Endothelial cell of umbilical vein (primary cell): ENCODE measurements around the gene CRTAP. TPM values are rescaled to one million over a fixed set of nuclear protein-coding genes. Genes with fewer than 3 reads are reported as not detected.
A peak's percentile ranks its signal among the peaks of the same experiment; 100 is the strongest.

Experiments used
- BruUV-seq: library from RNA; stranded (reverse); fragments of 400-500 nt; replicated peaks from 2 replicates; lab custom pipeline; 2021; lab: Mats Ljungman, UMichigan
- CTCF ChIA-PET: fragments of 300-600, 350-600 bp; sonication (Branson Sonifier 250); formaldehyde crosslinking; loops from one replicate; lab custom pipeline; 2021; ENCODE audit warnings: antibody characterized with exemption, inconsistent platforms; lab: Charles Lee
- POLR2A ChIA-PET: fragments of 300-600, 350-600 bp; sonication (Branson Sonifier 250); formaldehyde crosslinking; loops from one replicate; lab custom pipeline; 2021; ENCODE audit warnings: antibody characterized with exemption, inconsistent platforms; lab: Charles Lee
- DNase-seq: peaks from one replicate; pipeline ENCODE4 v3.0.0-alpha.2; 2011; ENCODE audit warnings: low read depth, low spot score
- FAIRE-seq: peaks from 2 replicates; lab custom pipeline; 2011; peaks lifted over from hg19 to GRCh38; lab: Jason Lieb, UNC
- H2AFZ ChIP-seq: 2 replicates; pipeline ENCODE4 v1.6.0; 2012; ENCODE audit warnings: low read depth, low read length, control low read depth, inconsistent platforms
- H3K27ac ChIP-seq: 2 replicates; pipeline ENCODE4 v1.5.1; 2011; ENCODE audit warnings: low read depth, mild to moderate bottlenecking, control low read depth, low read length, moderate library complexity; ENCODE audit not compliant: insufficient read depth
- H3K27me3 ChIP-seq, 2 experiments: 2 replicates each; pipeline versions ENCODE4 v1.6.0 to v1.6.1; 2011; ENCODE audit warnings: low read length in 2 of 2, mixed read lengths in 1 of 2; ENCODE audit not compliant: control insufficient read depth in 2 of 2, insufficient read depth in 2 of 2
- H3K36me3 ChIP-seq, 2 experiments: 2 replicates in 1 of 2; 3 replicates in 1 of 2; pipeline ENCODE4 v1.5.1; 2011; ENCODE audit warnings: low read length in 2 of 2, mild to moderate bottlenecking in 1 of 2, moderate library complexity in 1 of 2; ENCODE audit not compliant: control insufficient read depth in 2 of 2, insufficient read depth in 2 of 2; ENCODE audit errors: extremely low read depth in 1 of 2
- H3K4me1 ChIP-seq: 3 replicates; pipeline ENCODE4 v1.5.1; 2011; ENCODE audit warnings: mild to moderate bottlenecking, low read length; ENCODE audit not compliant: control insufficient read depth, insufficient read depth; ENCODE audit errors: extremely low read depth
- H3K4me2 ChIP-seq: 2 replicates; pipeline ENCODE4 v1.6.1; 2011; ENCODE audit warnings: low read length, control low read depth, mixed read lengths; ENCODE audit not compliant: insufficient read depth
- H3K4me3 ChIP-seq, 3 experiments: fragments of 200-600 bp in 1 of 3; sonication (generic), shearing (Covaris generic) in 1 of 3; replicated peaks in 1 of 3; 2 replicates each; pipeline ENCODE4 v1.5.1; 2011 to 2016; ENCODE audit warnings: control low read depth in 3 of 3, low read length in 3 of 3, mild to moderate bottlenecking in 2 of 3, inconsistent platforms in 1 of 3, low read depth in 1 of 3, moderate library complexity in 1 of 3; ENCODE audit not compliant: insufficient read depth in 1 of 3
- H3K79me2 ChIP-seq: 2 replicates; pipeline ENCODE4 v1.6.0; 2012; ENCODE audit warnings: low read length, inconsistent platforms; ENCODE audit not compliant: control insufficient read depth, insufficient read depth
- H3K9ac ChIP-seq: replicated peaks from 2 replicates; pipeline ENCODE3; 2011; ENCODE audit warnings: low read length, control low read depth; ENCODE audit not compliant: insufficient read depth; ENCODE audit errors: extremely low read depth
- H3K9me1 ChIP-seq: replicated peaks from 3 replicates; pipeline ENCODE4 v1.6.0; 2011; ENCODE audit warnings: mild to moderate bottlenecking, low read length; ENCODE audit not compliant: control insufficient read depth, insufficient read depth; ENCODE audit errors: extremely low read depth
- H3K9me3 ChIP-seq: replicated peaks from 2 replicates; pipeline ENCODE4 v1.5.1; 2012; ENCODE audit warnings: low read length, inconsistent platforms; ENCODE audit not compliant: control insufficient read depth, insufficient read depth
- H4K20me1 ChIP-seq: replicated peaks from 2 replicates; pipeline ENCODE3; 2011; ENCODE audit warnings: mild to moderate bottlenecking, low read length; ENCODE audit not compliant: control insufficient read depth, insufficient read depth; ENCODE audit errors: extremely low read depth
- CTCF ChIP-seq, 2 donors: IDR thresholded peaks; 1 replicate in 1 of 2; 2 replicates in 1 of 2; pipeline ENCODE4 v1.5.1; 2011; ENCODE audit warnings: low read length in 2 of 2, mild to moderate bottlenecking in 2 of 2, moderate library complexity in 2 of 2, control low read depth in 1 of 2, inconsistent platforms in 1 of 2, low read depth in 1 of 2; ENCODE audit not compliant: insufficient read depth in 1 of 2; ENCODE audit errors: extremely low read depth in 1 of 2
- EZH2 ChIP-seq: IDR thresholded peaks from 2 replicates; pipeline ENCODE4 v1.6.1; 2012; ENCODE audit warnings: borderline replicate concordance, low read depth, mild to moderate bottlenecking, moderate library complexity, low read length, inconsistent platforms; ENCODE audit not compliant: severe bottlenecking
- FOS ChIP-seq: IDR thresholded peaks from 2 replicates; pipeline ENCODE4 v1.6.1; 2011; ENCODE audit warnings: mild to moderate bottlenecking, low read length, moderate library complexity, borderline replicate concordance; ENCODE audit not compliant: insufficient read depth
- GATA2 ChIP-seq: IDR thresholded peaks from 2 replicates; pipeline ENCODE4 v1.7.0; 2011; ENCODE audit warnings: low read depth, mild to moderate bottlenecking, moderate library complexity, mixed read lengths, low read length; ENCODE audit not compliant: insufficient read length, insufficient read depth
- JUN ChIP-seq: IDR thresholded peaks from 2 replicates; pipeline ENCODE4 v1.6.1; 2011; ENCODE audit warnings: borderline replicate concordance, low read depth; ENCODE audit not compliant: insufficient read length, insufficient read depth
- MAX ChIP-seq: IDR thresholded peaks from 2 replicates; pipeline ENCODE4 v1.6.1; 2011; ENCODE audit not compliant: insufficient read depth, insufficient read length
- MYC ChIP-seq: IDR thresholded peaks from one replicate; pipeline ENCODE4 v1.6.1; 2011; ENCODE audit warnings: mild to moderate bottlenecking, low read depth, low read length
- POLR2A ChIP-seq: IDR thresholded peaks from 2 replicates; pipeline ENCODE4 v1.6.1; 2012; ENCODE audit warnings: low read depth, mild to moderate bottlenecking, control low read depth, low read length
- POLR2AphosphoS5 ChIP-seq: IDR thresholded peaks from 2 replicates; pipeline ENCODE4 v1.6.1; 2012; ENCODE audit warnings: low read depth, mild to moderate bottlenecking, control low read depth, low read length, moderate library complexity; ENCODE audit not compliant: insufficient read depth
- dilution Hi-C: fragments of 300-500 bp; cut with MboI; formaldehyde crosslinking; loops from one replicate; pipeline ENCODE4 v1.15.0; 2019; ENCODE audit warnings: low sequenced_read_pairs; ENCODE audit not compliant: extremely low pct_ligation_motif_present
- intact Hi-C: fragments of 100-400 bp; cut with micrococcal nuclease; formaldehyde crosslinking; loops from one replicate; pipeline ENCODE4 v1.10.0; 2022
- polyA plus RNA-seq, 4 experiments: library from polyadenylated mRNA; depleted of rRNA in 3 of 4; stranded (reverse) in 3 of 4; unstranded in 1 of 4; fragments of >200 nt; gene quantifications; 2 replicates each; pipeline versions ENCODE4 v1.2.1 to v1.2.3, GENCODE V29; 2011 to 2012; ENCODE audit warnings: missing spikeins in 1 of 4
- total RNA-seq: library from RNA; stranded (reverse); gene quantifications from 2 replicates; pipeline ENCODE4 v1.2.3, GENCODE V29; 2021

CRTAP gene
- total and polyA plus RNA-seq, 2 donors (not counting 3 experiments of a cell fraction or from before 2014, with no cell fraction given), result 204 to 213 TPM

GRCh38 chr3:33114622-33115023 is 809 bp downstream of the CRTAP start:
- CTCF ChIA-PET, result interaction anchor here (0.6 to 3.5 kb wide), 5 partner anchors 10 to 258 kb away, joined by 3 to 19 read pairs (median 9); partner anchors contain the start of genes GLB1 and TMPPE
- intact Hi-C loops, result loop anchor here (1.0 to 5.0 kb wide), 5 partner anchors 17 to 323 kb away; partner anchors contain the start of genes GLB1 and TMPPE

More at GRCh38 chr3:33114622-33115023, 809 bp downstream of the CRTAP start:
- Histone ChIP-seq H3K9ac (no peak overlapping the region), H3K9me3 (no peaks in the 10 kb centered on the region), H4K20me1 (no peaks in the 10 kb centered on the region), H2AFZ (peak overlapping the region; percentile 32), H3K9me1 (no peaks in the 10 kb centered on the region), H3K79me2 (peaks cover 33% of the 10 kb centered on the region), H3K4me2 (peak overlapping the region; percentile 85), H3K36me3 (peaks cover 0 to 2% of the 10 kb centered on the region in 2 experiments), H3K27ac (peak overlapping the region; percentile 25), H3K4me1 (peaks cover 19% of the 10 kb centered on the region), H3K4me3 (peak overlapping the region in 2 of 3 experiments; percentile 66 to 67), H3K27me3 (no peaks in the 10 kb centered on the region)
- BruUV-seq, result no TSS peak
- dilution Hi-C loops, result no loop called here
- no peak for DNase-seq
- FAIRE-seq, result peak; percentile 76
- TF ChIP-seq CTCF (IDR thresholded peaks at IDR 0.05; ENCODE audit: extremely low read depth in 1 of 2, insufficient read depth in 1 of 2, low read depth in 1 of 2, low read length in 2 of 2), result no peak
- TF ChIP-seq POLR2A, result no peak
- no peak for TF ChIP-seq MYC
- no peak for TF ChIP-seq EZH2
- TF ChIP-seq MAX, result no peak
- no peak for TF ChIP-seq FOS
- no peak for TF ChIP-seq POLR2AphosphoS5
- no peak for TF ChIP-seq GATA2
- TF ChIP-seq JUN, result no peak
- POLR2A ChIA-PET, result no interaction called here
